GM19025 (cell line): ENCODE results near the gene ARID5A.
"Not testable (repeated sequence)": the region's sequence is repeated elsewhere in the genome, so short reads cannot be mapped to it uniquely, and the experiment has no call there.

ENCODE experiments used
- ATAC-seq: cut with Tn5 transposase; IDR thresholded peaks from one replicate; pipeline ENCODE4 v1.9.1; 2021; ENCODE audit warnings: mild to moderate bottlenecking, low read depth, moderate library complexity; ENCODE audit not compliant: unreplicated experiment

The ARID5A gene

GRCh38 chr2:96553176-96553956, 16.8 kb downstream of the ARID5A start:
- no peak for ATAC-seq

- ATAC-seq = not testable (repeated sequence)
Measured at GRCh38 chr2:96553957-96554292, 17.4 kb downstream of the ARID5A start.

GRCh38 chr2:96554293-96555145, 18.0 kb downstream of the ARID5A start:
- no peak for ATAC-seq

GRCh38 chr2:96555146-96555610, 18.6 kb downstream of the ARID5A start:
- no peak for ATAC-seq

- no peak for ATAC-seq
Measured at GRCh38 chr2:96556441-96557330, 20.1 kb downstream of the ARID5A start.

- ATAC-seq = not testable (repeated sequence)
Measured at GRCh38 chr2:96557421-96557820, 20.9 kb downstream of the ARID5A start.

- ATAC-seq = no peak
Measured at GRCh38 chr2:96558061-96558460, 21.5 kb downstream of the ARID5A start.

- no peak for ATAC-seq
Measured at GRCh38 chr2:96558485-96558884, 21.9 kb downstream of the ARID5A start.

- ATAC-seq = no peak
Measured at GRCh38 chr2:96564026-96564425, 27.5 kb downstream of the ARID5A start.

GRCh38 chr2:96564563-96564962, 28.0 kb downstream of the ARID5A start:
- ATAC-seq = no peak

- ATAC-seq = no peak
Measured at GRCh38 chr2:96565111-96565510, 28.6 kb downstream of the ARID5A start.

- ATAC-seq = no peak
Measured at GRCh38 chr2:96568094-96568493, 31.5 kb downstream of the ARID5A start.

- no peak for ATAC-seq
Measured at GRCh38 chr2:96574364-96574763, 37.8 kb downstream of the ARID5A start.

- no peak for ATAC-seq
Measured at GRCh38 chr2:96575785-96576456, 39.4 kb downstream of the ARID5A start.

- ATAC-seq = no peak
Measured at GRCh38 chr2:96577501-96577900, 40.9 kb downstream of the ARID5A start.

GRCh38 chr2:96578731-96579130, 42.2 kb downstream of the ARID5A start:
- no peak for ATAC-seq

GRCh38 chr2:96579422-96579821, 42.9 kb downstream of the ARID5A start:
- ATAC-seq = no peak

GRCh38 chr2:96580771-96581170, 44.2 kb downstream of the ARID5A start:
- no peak for ATAC-seq

- no peak for ATAC-seq
Measured at GRCh38 chr2:96584017-96584416, 47.5 kb downstream of the ARID5A start.

GRCh38 chr2:96587843-96588242, 51.3 kb downstream of the ARID5A start:
- no peak for ATAC-seq
